ENCODE data around the gene TEX264.
"Not testable (repeated sequence)": the region's sequence is repeated elsewhere in the genome, so short reads cannot be mapped to it uniquely, and the experiment has no call there.

Gene TEX264

GRCh38 chr3:51670823-51671733 lies at the start of gene TEX264:
TEX264 (plus strand) TSS chr3:51671252; CDS start chr3:51674305, 3,053 bp downstream.
- DNase-seq = peak; percentile 90

- no peak for DNase-seq
These were observed 48.6 kb upstream of the TEX264 start for GRCh38 chr3:51622413-51622812.

- no peak for DNase-seq
These were observed 48.2 kb upstream of the TEX264 start for GRCh38 chr3:51622868-51623267.

GRCh38 chr3:51630513-51630912 lies 40.5 kb upstream of the TEX264 start:
- no peak for DNase-seq

- no peak for DNase-seq
These were observed 33.7 kb upstream of the TEX264 start for GRCh38 chr3:51637144-51637940.

GRCh38 chr3:51637941-51638471 lies 33.0 kb upstream of the TEX264 start:
- DNase-seq = no peak

- DNase-seq = no peak
These were observed 28.6 kb upstream of the TEX264 start for GRCh38 chr3:51642462-51642861.

- DNase-seq = no peak
These were observed 25.0 kb upstream of the TEX264 start for GRCh38 chr3:51646091-51646490.

GRCh38 chr3:51652103-51652502 lies 18.9 kb upstream of the TEX264 start:
- not testable (repeated sequence) for DNase-seq

- not testable (repeated sequence) for DNase-seq
These were observed 17.6 kb upstream of the TEX264 start for GRCh38 chr3:51653409-51653808.

- no peak for DNase-seq
These were observed 13.8 kb upstream of the TEX264 start for GRCh38 chr3:51657234-51657633.

- no peak for DNase-seq
These were observed 11.1 kb upstream of the TEX264 start for GRCh38 chr3:51659942-51660341.

- DNase-seq = no peak
These were observed 8.6 kb upstream of the TEX264 start for GRCh38 chr3:51662456-51662855.

GRCh38 chr3:51668756-51669155 lies 2.3 kb upstream of the TEX264 start:
- DNase-seq = no peak

- DNase-seq = peak; percentile 82
These were observed 1.6 kb upstream of the TEX264 start for GRCh38 chr3:51669241-51670052.

- no peak for DNase-seq
These were observed 814 bp upstream of the TEX264 start for GRCh38 chr3:51670053-51670822.

- DNase-seq = peak; percentile 81
These were observed 853 bp downstream of the TEX264 start for GRCh38 chr3:51671734-51672475.

- DNase-seq = no peak
These were observed 2.2 kb downstream of the TEX264 start for GRCh38 chr3:51673181-51673801.

- DNase-seq = no peak
These were observed 3.0 kb downstream of the TEX264 start for GRCh38 chr3:51673802-51674654.

- DNase-seq = no peak
These were observed 4.2 kb downstream of the TEX264 start for GRCh38 chr3:51675201-51675611.
